Measurements from ENCODE around the gene LRP4.
A peak's percentile ranks its signal among the peaks of the same experiment; 100 is the strongest.

The LRP4 gene

DNA sequence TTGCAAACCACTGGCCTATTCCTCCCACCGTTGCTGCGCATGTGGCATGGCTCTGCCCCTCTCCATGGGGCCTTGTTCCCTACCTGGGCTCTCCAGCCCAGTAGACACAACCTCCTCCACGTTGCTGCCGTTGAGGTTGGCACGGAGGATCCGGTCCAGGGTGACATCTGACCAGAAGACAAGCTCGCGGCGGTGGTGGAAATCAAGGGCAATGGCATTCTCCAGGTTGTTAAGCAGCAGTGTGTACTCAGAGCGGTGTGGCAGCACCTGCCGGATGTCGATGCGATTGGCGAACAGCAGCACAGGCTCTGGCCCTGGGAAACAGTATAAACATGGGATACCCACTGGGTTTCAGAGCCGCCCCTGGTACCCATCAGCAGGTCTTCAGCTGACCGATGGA is 23.8 kb downstream of the LRP4 start:
- DNase-seq: no peak

DNA sequence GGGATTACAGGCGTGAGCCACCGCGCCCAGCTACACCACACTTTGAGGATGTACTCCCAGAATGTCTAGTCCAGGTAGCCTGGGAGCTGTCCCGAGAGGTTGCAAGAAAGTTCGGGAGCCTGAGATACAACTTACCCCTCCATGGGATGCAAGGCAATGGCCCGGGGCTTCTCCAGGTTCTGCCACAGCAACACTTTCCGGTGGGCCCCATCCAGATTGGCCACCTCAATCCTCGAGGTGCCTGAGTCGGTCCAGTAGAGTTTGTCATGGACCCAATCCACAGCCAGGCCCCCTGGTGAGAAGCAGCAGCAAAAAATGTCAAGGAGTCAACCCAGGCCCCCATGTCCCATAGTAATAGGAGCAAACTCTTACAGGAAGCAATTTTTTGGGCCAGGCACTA is 25.5 kb downstream of the LRP4 start:
- DNase-seq: no peak

DNA sequence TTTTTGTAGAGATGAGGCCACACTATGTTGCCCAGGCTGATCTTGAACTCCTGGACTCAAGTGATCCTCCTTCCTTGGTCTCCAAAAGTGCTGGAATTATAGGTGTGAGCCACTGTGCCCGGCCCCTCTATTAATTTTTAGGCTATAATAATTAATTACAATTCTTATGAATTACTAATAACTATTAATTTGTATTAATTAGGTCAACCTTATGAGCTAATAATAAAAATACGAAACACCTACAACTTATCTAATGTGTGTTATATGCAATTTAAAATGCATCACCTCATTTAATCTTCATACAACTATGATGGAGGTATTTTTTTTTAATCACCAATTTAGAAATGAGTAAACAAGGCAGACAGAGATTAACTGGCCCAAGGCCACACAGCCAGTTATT is 26.2 kb downstream of the LRP4 start:
- no peak for DNase-seq

DNA sequence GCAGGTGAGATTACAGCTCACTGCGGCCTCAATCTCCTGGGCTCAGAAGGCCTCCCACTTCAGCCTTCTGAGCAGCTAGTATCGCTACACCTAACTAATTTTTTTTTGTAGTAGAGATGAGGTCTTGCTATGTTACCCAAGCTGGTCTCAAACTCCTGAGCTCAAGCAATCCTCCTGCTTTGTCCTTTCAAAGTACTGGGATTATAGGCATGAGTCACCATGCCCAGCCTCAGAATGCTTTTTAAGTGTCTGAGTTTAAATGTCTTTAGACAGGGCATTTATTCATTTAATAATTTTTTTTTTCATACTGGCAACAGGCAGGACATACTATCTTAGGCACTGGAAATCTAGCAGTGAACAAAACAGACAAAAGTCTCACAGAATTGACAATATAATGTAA is 27.7 kb downstream of the LRP4 start:
- DNase-seq: no peak

DNA sequence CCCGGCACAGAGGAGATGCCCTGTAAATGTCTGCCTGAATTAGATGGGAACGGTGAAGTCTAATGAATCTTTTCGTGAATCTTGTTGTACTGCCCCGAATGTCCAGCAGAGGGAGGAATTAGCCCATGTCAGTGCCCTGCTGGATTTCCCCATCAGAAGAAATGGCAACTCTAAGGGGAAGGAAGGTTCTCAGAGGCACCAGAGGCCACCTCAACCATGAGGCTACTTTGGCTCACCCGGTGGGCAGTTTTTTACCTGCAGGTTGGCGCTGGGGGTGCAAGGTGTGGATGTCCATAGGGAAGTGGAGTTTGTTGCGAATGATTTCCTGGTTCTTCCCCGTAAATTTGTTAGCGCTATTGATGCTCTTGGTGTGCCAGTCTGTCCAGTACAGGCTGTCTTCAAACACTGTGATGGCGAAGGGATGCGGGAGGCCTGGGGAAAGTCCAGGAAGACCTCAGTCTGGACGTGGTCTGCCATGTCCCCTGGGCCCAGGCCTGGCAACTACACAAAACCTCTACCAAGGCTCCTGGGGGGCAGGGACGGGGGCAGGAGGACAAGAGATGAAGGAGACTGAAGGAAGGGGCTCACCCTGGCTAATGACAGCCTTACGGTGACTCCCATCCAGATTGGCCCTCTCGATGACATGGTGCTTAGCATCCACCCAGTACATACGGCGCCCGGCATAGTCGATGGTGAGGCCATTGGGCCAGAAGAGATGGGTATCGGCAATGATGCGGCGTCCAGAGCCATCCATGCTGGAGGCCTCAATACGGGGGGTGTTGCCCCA is 28.5 kb downstream of the LRP4 start:
- DNase-seq: peak; percentile 72

DNA sequence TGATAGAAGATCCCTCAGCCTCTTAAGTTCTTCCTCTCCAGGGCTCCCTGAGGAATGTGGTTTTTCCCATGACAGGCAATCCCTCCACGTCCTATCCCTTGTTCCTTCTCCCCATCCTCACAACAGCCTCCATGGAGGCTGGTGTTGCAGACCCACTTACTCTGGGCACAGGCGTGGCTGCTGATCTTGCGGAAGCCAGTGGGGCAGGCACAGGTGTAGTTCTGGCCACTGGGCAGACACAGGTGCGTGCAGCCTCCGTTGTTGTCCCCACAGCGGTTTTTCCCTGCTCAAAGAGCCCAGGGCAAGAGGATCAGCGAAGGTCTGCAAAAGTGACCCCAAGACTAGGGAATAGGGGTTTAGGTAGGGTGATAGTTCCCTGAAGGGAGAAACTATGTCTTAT is 29.1 kb downstream of the LRP4 start:
- no peak for DNase-seq

DNA sequence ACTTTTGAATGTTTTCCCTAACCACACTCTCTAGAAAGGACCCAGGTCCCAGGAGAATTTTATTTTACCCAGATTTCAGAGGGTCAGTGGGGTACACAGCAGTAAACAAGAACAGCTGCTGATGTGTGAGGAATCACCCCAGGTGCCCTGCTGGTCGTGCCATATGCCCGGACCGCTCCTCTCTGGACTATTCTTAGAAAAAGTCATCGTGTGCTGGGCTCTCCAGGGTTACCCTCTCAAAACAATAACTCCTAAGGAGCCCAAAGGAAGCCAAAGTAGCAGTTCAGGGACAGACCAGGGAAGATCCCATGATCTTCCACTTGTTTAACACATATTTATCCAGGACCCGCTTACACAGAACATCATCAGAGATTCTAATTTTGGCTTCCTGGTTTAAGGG is 29.7 kb downstream of the LRP4 start:
- no peak for DNase-seq

DNA sequence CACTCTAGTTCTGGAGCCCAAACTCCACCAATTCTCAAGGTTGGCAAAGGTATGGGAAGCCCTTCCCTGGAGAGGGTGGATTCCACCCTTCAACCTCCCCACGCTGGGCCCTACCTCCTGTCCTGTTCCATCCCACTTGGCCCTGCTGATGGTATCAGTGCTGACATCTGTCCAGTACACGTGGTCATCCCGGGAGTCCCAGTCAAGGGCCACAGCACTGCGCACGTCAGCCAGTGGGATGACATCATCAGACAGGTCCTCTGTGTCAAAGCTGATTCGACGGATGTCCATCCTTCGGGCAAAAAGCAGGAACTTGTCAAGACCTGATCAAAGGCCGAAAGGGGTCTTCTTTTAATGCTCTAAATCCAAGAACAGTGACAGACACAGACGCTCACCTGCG is 32.1 kb downstream of the LRP4 start:
- DNase-seq: no peak

DNA sequence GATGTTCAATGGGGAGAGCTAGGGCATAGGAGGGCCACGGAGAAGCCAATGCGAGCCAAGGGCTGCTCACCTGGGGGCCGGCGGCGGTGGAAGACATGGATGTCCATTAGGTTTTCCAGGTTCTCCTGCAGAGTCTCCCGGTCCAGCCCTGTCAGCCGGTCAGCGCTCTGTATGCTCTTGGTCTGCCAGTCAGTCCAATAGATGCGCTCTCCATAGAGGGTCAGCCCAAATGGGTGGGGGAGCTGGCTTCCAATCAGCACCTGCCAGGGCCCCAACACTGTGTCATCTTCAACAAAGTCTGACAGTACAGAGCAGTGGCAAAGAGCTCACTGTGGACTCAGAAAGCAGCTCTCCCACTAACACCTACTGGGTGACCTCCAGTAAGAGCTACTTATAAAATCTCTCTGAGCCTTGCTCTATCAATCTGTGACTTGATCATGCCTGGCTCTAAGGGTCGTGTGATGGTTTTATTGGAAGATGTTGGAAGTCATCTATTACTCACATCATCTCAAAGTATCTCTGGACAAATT is 39.2 kb downstream of the LRP4 start:
- DNase-seq: no peak

DNA sequence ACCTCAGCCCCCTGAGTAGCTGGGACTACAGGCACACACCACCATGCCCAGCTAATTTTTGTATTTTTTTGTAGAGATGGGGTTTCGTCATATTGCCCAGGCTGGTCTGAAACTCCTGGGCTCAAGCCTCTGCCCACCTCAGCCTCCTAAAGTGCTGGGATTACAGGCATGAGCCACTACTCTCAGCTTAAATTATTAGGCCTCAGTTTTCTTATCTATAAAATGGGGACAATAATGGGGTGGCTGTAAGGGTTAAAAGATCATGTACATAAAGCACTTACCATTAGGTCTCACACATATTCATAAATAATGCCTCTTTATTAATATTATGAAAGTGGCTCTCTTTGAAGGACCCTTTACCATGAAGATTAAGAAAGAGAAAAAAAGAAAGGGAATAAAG is 40.8 kb downstream of the LRP4 start:
- no peak for DNase-seq

DNA sequence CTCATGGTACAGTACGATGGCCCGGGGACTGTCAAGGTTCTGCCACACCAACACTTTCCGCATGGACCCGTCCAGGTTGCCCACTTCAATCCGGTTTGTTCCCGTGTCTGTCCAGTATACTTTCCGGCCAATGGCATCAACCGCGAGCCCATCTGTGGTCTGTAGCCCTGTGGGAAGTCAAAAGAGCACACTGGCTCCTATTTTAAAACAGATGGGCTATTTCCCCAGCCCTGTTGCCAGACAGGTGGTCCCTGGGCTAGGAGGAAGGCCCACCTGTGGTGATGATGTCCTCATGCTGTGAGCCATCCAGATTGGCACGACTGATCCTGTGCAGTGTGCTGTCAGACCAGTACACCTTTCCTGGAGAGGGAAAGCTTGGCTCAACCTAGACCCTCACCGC is 41.9 kb downstream of the LRP4 start:
- DNase-seq: no peak

DNA sequence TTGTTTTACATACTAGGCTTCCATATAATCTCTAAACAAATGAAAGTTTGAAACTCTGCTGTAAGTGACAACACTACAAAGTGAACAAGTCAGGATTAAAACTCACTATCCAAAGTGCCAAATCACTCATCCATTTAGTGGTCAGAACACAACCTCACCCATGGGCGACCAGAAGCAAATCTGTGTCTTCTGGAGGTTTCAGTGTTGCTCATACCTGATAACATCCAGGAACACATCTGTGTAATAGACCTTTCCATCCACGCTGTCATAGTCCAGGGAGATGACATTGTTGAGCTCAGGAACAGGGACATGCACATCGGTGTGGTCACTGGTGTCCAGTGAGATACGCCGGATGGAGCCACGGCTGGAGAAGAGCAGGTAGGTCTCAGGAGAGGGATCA is 43.8 kb downstream of the LRP4 start:
- DNase-seq: no peak

DNA sequence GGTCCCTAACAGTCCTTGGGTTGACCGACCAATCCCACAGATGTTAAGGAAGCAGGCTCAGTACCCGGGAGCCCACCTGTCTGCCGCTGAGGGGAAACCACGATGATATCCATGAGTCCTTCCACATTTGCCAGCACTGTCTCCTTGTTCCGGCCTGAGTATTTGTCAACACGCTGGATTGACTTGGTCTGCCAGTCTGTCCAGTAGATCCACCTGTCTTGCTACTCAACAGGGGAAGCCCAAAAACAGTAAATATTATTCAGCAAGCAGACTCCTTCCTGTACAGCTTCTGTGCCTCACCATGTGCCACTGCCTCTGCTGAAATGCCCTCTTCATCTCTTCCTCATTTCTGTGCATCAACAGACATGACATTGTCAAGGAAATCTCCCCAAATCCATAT is 49.4 kb downstream of the LRP4 start:
- DNase-seq: no peak

DNA sequence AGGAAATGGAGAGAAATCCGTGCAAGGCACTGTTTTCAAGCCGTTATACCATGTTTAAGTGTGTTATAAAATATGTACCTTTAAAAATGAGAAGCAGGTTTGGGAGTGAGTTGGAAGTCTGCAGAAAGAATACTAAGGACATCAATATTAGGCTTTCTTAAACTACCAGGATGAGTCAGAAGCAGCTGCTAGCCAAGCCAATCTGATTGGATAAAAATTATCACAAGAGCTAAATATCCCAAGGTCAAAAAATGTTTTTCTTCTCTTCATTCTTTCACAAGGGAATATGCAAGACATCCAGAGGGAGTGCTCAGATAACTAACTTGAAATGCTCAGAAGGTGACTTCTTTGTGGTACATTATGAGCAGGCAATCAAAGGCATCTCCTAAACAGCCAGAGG is 53.0 kb downstream of the LRP4 start:
- no peak for DNase-seq

DNA sequence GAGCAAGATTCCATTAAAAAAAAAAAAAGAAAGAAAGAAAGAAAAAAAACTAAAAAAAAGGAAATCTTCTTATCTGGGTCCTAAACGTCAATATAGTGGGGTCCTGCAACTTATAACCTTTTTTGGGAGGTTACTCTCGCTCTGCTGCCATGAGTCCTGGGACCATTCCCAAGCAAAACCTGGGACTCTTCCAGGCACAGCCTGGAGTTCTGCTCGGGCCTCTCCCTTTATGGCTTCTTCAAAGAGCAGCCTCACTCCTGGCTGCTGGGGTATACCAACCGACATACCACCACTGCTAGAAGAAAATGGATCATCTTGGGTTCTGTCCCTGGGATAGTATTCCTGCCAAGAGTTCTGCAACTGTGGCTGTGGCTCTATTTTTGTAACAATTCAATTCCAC is 58.1 kb downstream of the LRP4 start:
- no peak for DNase-seq

DNA sequence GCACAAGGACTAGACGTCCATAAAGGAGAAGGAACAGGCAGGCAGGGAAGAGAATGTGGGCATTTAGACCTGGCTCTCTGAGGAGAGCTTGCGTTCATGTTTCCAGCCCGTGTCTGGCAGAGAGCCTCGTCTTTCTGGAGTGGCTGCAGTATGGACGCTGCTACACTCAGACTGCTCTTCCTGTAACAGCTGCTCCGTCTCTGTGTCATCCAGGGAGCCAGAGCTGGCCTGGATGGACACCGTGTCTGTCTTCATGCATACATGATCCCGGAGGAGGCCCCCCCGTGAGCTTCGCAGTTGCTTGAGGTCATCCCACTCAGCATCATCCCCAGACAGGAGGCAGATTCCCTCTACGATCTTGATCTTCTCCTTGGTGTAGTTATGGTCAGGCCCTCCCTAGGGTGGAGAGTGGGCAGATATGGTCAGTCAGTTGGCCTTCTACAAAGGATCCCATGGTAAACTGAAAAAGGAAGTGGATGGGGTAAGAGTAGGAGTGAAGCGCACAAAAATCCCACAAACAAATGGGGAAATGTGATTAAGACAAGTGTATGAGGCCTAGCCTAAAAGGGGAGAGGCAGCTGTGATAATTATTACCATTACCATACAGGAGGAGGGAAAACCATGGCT is 59.3 kb downstream of the LRP4 start:
- DNase-seq: no peak

DNA sequence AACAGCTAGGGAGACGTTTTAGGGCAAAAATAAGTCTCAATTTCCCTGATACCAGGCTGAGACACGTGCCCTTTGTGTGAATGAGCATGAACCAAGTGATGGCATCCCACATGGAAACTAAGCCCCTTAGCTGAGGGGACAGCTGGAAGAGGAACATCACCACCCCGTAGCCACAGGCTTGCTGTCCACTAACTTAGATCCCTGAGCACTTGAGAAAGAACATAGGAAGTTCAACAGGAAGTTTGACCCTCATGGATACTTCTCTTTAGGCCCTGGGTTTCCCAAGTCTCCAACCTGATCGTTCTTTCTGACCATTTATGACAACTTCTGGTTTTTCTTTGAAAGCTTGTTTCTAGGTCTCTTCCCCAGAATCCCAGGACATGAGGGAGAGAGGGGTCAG is 60.7 kb downstream of the LRP4 start:
- DNase-seq: no peak

DNA sequence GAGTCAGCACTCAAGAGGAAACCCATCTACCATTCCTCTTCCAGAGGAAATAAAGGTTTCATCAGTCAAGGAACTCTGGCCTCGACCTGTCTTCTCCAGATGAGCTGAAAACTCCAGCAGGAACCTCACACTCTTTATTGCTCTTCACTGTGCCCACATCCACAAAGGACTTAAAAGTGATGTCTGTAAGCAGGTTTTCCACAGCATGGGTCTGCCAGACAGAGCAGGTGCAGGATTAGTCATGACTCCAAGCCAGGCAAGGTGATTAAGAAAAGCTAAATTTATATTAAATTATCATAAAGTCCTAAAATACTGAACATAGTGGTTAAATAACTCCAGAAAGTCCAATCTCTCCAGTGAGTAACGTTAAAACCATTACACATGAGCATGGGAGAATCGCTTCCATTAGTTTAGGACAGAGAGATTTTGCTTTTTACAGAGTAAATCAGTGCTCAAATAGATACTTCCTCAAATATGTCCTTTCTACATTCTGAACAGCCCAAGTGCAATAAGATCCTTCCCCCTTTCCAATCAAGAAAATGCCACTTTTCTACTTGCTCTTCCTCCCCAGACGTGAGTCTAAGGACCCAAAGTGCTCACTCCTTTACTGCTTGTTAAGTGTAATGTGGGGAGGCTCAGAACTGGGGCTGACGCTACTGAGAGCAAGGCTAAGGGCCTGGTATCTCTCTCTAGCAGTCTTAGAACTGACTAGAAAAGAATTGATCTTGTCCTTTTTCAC is 61.6 kb downstream of the LRP4 start:
- no peak for DNase-seq

DNA sequence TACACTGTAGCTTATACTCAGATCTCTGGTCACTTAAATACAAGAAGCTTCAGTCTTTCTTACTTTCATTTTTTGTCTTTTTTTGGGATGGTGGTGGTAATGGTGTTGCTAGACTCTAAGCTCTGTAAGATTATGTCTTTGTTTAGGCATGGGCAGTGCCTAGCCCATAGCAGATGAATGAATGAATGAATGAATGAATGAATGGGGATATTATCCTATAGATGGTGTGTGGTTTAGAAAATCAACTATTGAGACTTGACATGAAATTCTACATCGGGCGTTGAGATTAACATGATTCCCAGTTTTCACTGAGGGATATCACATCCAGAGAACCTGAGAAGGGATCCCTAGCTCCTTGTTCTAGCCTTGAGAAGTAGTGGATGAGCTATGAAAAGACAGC is 62.5 kb downstream of the LRP4 start:
- DNase-seq: no peak

DNA sequence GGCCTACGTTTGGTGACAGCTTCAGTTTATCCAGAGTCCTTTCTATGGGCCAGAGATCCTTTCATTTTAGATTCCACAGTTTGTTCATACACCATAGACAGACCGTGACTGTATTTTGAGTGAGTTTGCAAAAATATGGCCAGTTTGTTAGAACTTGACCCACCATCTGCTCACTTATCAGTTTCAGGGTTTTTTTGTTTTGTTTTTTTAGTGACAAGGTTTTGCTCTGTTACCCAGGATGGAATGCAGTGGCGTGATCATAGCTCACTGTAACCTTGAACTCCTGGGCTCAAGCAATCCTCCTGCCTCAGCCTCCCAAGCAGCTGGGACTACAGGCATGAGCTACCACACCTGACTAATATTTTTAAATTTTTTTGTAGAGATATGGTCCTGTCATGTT is 63.2 kb downstream of the LRP4 start:
- DNase-seq: no peak

DNA sequence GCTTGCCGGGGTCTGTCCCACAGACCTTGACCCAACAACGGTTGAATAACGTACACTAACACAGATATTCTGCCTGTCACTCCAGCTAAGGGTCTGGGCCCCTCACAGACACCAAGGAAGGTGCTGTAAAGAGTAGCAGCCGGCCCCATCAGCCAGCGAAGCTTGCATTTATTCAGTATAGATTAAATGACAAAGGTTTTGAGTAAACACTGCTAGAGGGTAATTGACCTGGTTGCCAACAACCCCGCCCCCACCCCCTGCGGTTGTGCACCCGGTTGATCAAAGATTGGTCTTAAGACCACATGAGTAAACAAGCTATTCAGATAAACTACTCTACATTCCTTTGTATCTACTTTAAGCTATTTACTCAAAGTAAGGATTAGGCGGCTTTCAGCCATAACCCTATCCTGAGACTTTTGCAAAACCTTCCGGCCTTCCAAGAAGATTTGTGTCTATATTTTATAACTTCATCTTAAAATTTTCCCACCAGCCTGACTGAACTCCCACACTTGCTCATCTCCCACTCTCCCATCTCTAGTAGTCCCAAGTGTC is 67.4 kb downstream of the LRP4 start:
- DNase-seq: no peak

DNA sequence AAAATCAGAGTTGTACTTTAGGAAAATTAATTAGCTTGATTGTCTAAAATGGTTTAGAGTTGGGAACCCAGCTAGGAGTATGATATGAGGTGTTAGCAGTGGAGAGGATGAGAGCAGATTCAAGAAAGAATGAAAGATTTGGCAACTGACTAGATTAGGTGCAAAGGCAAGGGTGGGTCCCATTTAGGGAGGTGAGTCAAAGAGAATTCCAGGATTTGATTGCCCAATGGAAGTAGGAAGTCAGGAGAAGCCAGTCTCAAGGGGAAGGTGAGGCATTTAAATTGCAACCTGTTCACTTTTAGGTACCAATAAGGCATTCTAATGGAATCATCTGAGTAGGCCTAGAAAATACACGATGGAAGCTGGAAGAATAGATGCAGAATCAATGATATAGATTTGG is 68.7 kb downstream of the LRP4 start:
- DNase-seq: no peak

DNA sequence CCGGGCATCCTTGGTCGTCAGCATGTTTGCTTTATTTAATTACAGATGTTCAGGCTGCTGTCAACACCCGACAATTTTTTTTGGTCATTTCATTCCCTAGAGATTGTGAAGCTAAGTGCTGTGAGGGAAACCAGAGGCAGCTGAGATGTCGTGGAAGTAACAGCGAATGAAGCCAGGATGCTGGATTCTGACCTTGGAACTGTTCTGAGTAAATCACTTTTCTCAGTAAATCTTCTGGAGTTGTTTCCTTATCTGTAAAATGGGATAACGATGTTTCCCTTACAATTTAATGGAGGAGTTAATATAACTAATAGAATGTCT is 71.9 kb downstream of the LRP4 start:
- DNase-seq: no peak
